C4-2B (cell line): ENCODE data around the gene LIX1.

Source experiments
- ZFX ChIP-seq: fragments of 450-650 bp; IDR thresholded peaks from 2 replicates; pipeline ENCODE4 v1.6.1; 2017
- TF ChIP-seq, protein P1 (sequence below): fragments of 450-650 bp; conservative IDR thresholded peaks from 2 replicates; pipeline ENCODE4 v1.5.1; 2017; ENCODE audit warnings: mild to moderate bottlenecking

DNA sequence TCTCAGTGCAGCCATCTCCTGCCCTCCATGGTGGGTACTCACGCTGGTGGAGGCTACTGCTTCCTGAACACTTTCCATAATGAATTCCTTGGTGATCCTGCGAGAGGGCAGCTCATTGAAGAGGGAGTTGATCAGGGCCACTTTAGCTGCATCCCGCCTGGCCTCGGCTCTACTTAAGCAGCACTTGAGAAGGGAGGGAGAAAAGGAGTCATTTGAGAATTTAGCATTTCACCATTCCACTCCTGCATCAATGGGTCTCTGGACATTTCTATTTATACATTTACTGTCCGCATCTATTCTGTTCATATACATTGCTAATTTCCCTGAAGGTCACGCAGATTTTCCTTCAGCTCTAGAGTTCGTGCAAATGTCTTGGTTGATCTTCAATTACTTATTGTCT, 35.1 kb downstream of the LIX1 start:
- TF ChIP-seq, protein P1, sequence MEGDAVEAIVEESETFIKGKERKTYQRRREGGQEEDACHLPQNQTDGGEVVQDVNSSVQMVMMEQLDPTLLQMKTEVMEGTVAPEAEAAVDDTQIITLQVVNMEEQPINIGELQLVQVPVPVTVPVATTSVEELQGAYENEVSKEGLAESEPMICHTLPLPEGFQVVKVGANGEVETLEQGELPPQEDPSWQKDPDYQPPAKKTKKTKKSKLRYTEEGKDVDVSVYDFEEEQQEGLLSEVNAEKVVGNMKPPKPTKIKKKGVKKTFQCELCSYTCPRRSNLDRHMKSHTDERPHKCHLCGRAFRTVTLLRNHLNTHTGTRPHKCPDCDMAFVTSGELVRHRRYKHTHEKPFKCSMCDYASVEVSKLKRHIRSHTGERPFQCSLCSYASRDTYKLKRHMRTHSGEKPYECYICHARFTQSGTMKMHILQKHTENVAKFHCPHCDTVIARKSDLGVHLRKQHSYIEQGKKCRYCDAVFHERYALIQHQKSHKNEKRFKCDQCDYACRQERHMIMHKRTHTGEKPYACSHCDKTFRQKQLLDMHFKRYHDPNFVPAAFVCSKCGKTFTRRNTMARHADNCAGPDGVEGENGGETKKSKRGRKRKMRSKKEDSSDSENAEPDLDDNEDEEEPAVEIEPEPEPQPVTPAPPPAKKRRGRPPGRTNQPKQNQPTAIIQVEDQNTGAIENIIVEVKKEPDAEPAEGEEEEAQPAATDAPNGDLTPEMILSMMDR = no peak
- TF ChIP-seq ZFX = no peak
